ENCODE measurements around the gene PLS3.

- no peak for TF ChIP-seq EZH2 (IDR thresholded peaks at IDR 0.05)
- no peak for TF ChIP-seq POLR2AphosphoS5 (IDR thresholded peaks at IDR 0.05; ENCODE audit: borderline replicate concordance, low read depth, low read length)
These were observed 41.3 kb downstream of the PLS3 start for GRCh38 chrX:115602308-115602707.
